Measurements from ENCODE around the gene NRM.

NRM gene

GRCh38 chr6:30655743-30656094 is 35.1 kb downstream of the NRM start:
- Histone ChIP-seq H3K79me2 (ENCODE audit: insufficient read depth, low read length) (no peaks in the 10 kb centered on the region), H3K4me1 (ENCODE audit: insufficient read depth, low read length, severe bottlenecking) (no peaks in the 10 kb centered on the region), H3K36me3 (ENCODE audit: insufficient read depth, low read length) (peaks cover 87% of the 10 kb centered on the region), H3K9me3 (ENCODE audit: low read length) (no peaks in the 10 kb centered on the region), H3K27me3 (ENCODE audit: insufficient read depth, low read length) (no peaks in the 10 kb centered on the region), H3K4me3 (ENCODE audit: low read depth, low read length, poor library complexity, severe bottlenecking) (no peak overlapping the region), H3K4me2 (ENCODE audit: low read length) (no peak overlapping the region), H3F3A (ENCODE audit: insufficient read depth, low read length) (no peaks in the 10 kb centered on the region), H3K9ac (ENCODE audit: low read length) (no peak overlapping the region), H3K9me2 (ENCODE audit: low read depth, low read length) (no peaks in the 10 kb centered on the region), H4K20me1 (ENCODE audit: insufficient read depth, low read length) (no peaks in the 10 kb centered on the region), H3K27ac (ENCODE audit: low read depth, low read length, poor library complexity, severe bottlenecking) (no peak overlapping the region), H2AFZ (ENCODE audit: low read length) (no peak overlapping the region)
- TF ChIP-seq EZH2 (IDR thresholded peaks at IDR 0.05; ENCODE audit: borderline replicate concordance, low read length) (no peak), CTCF (IDR thresholded peaks at IDR 0.05; ENCODE audit: low read length) (no peak)

- no peak for TF ChIP-seq EZH2 (IDR thresholded peaks at IDR 0.05; ENCODE audit: borderline replicate concordance, low read length)
- no peak for TF ChIP-seq CTCF (IDR thresholded peaks at IDR 0.05; ENCODE audit: low read length)
- peaks cover 87% of the 10 kb centered on the region for H3K36me3 ChIP-seq (ENCODE audit: insufficient read depth, low read length)
- H2AFZ ChIP-seq (ENCODE audit: low read length): no peak overlapping the region
- no peak overlapping the region for H3K9ac ChIP-seq (ENCODE audit: low read length)
- H3K27me3 ChIP-seq (ENCODE audit: insufficient read depth, low read length): no peaks in the 10 kb centered on the region
- H4K20me1 ChIP-seq (ENCODE audit: insufficient read depth, low read length): no peaks in the 10 kb centered on the region
- no peaks in the 10 kb centered on the region for H3K79me2 ChIP-seq (ENCODE audit: insufficient read depth, low read length)
- no peaks in the 10 kb centered on the region for H3F3A ChIP-seq (ENCODE audit: insufficient read depth, low read length)
- no peaks in the 10 kb centered on the region for H3K9me3 ChIP-seq (ENCODE audit: low read length)
- no peak overlapping the region for H3K27ac ChIP-seq (ENCODE audit: low read depth, low read length, poor library complexity, severe bottlenecking)
- no peak overlapping the region for H3K4me3 ChIP-seq (ENCODE audit: low read depth, low read length, poor library complexity, severe bottlenecking)
- no peak overlapping the region for H3K4me2 ChIP-seq (ENCODE audit: low read length)
- no peaks in the 10 kb centered on the region for H3K9me2 ChIP-seq (ENCODE audit: low read depth, low read length)
- no peaks in the 10 kb centered on the region for H3K4me1 ChIP-seq (ENCODE audit: insufficient read depth, low read length, severe bottlenecking)
These were observed 35.7 kb downstream of the NRM start for GRCh38 chr6:30654798-30655742.

- H3K27ac ChIP-seq (ENCODE audit: low read depth, low read length, poor library complexity, severe bottlenecking): no peak overlapping the region
- no peaks in the 10 kb centered on the region for H3K9me2 ChIP-seq (ENCODE audit: low read depth, low read length)
- H3K4me2 ChIP-seq (ENCODE audit: low read length): no peak overlapping the region
- TF ChIP-seq CTCF (IDR thresholded peaks at IDR 0.05; ENCODE audit: low read length) (no peak), EZH2 (IDR thresholded peaks at IDR 0.05; ENCODE audit: borderline replicate concordance, low read length) (no peak)
- H3F3A ChIP-seq (ENCODE audit: insufficient read depth, low read length): no peaks in the 10 kb centered on the region
- no peak overlapping the region for H3K4me3 ChIP-seq (ENCODE audit: low read depth, low read length, poor library complexity, severe bottlenecking)
- H3K27me3 ChIP-seq (ENCODE audit: insufficient read depth, low read length): no peaks in the 10 kb centered on the region
- H3K4me1 ChIP-seq (ENCODE audit: insufficient read depth, low read length, severe bottlenecking): peaks cover 11% of the 10 kb centered on the region
- H2AFZ ChIP-seq (ENCODE audit: low read length): no peak overlapping the region
- H3K9me3 ChIP-seq (ENCODE audit: low read length): no peaks in the 10 kb centered on the region
- peaks cover 62% of the 10 kb centered on the region for H3K36me3 ChIP-seq (ENCODE audit: insufficient read depth, low read length)
- no peak overlapping the region for H3K9ac ChIP-seq (ENCODE audit: low read length)
- H4K20me1 ChIP-seq (ENCODE audit: insufficient read depth, low read length): no peaks in the 10 kb centered on the region
- H3K79me2 ChIP-seq (ENCODE audit: insufficient read depth, low read length): peaks cover 7% of the 10 kb centered on the region; the same call in 1 of the 2 replicates
These were observed 39.6 kb downstream of the NRM start for GRCh38 chr6:30651143-30651542.
